ENCODE measurements around the gene RBP3. TPM values are rescaled to one million over a fixed set of nuclear protein-coding genes. Genes with fewer than 3 reads are reported as not detected.

RBP3 gene
- total and polyA plus RNA-seq, 2 donors from 2014 or later: not detected

GRCh38 chr10:47336387-47337134 is 11.6 kb upstream of the RBP3 start:
- no peaks in the 10 kb centered on the region for H3K9me3 ChIP-seq (ENCODE audit: control insufficient read depth in 2 of 3, insufficient read depth in 1 of 3, low read length in 3 of 3)
- FAIRE-seq: no peak
- H3K4me3 ChIP-seq (ENCODE audit: low read length in 3 of 3): no peak overlapping the region
- no peak for TF ChIP-seq CTCF (IDR thresholded peaks at IDR 0.05; ENCODE audit: borderline replicate concordance, extremely low read depth, insufficient read depth)
- no peaks in the 10 kb centered on the region for H3K27me3 ChIP-seq (ENCODE audit: control insufficient read depth, insufficient read depth, low read length)
- no peaks in the 10 kb centered on the region for H3K36me3 ChIP-seq (ENCODE audit: control insufficient read depth in 2 of 3, insufficient read depth in 3 of 3, low read length in 3 of 3)
- no peak overlapping the region for H3K9ac ChIP-seq (ENCODE audit: low read length in 3 of 3)
- DNase-seq: peak in 1 of 5 donors; percentile 55
- intact Hi-C loops (cut with DNase I): no loop called here
- no peak overlapping the region for H3K27ac ChIP-seq (ENCODE audit: low read depth in 2 of 2, low read length in 2 of 2)
- H3K4me1 ChIP-seq (ENCODE audit: control insufficient read depth in 2 of 3, insufficient read depth in 2 of 3, low read depth in 1 of 3, low read length in 3 of 3): no peaks in the 10 kb centered on the region

GRCh38 chr10:47337310-47337709 is 10.9 kb upstream of the RBP3 start:
- Histone ChIP-seq H3K9ac (ENCODE audit: low read length in 3 of 3) (no peak overlapping the region), H3K27me3 (ENCODE audit: control insufficient read depth, insufficient read depth, low read length) (no peaks in the 10 kb centered on the region), H3K27ac (ENCODE audit: low read depth in 2 of 2, low read length in 2 of 2) (no peak overlapping the region), H3K9me3 (ENCODE audit: control insufficient read depth in 2 of 3, insufficient read depth in 1 of 3, low read length in 3 of 3) (no peaks in the 10 kb centered on the region), H3K36me3 (ENCODE audit: control insufficient read depth in 2 of 3, insufficient read depth in 3 of 3, low read length in 3 of 3) (no peaks in the 10 kb centered on the region), H3K4me1 (ENCODE audit: control insufficient read depth in 2 of 3, insufficient read depth in 2 of 3, low read depth in 1 of 3, low read length in 3 of 3) (no peaks in the 10 kb centered on the region), H3K4me3 (ENCODE audit: low read length in 3 of 3) (no peak overlapping the region)
- FAIRE-seq (no peak), DNase-seq (no peak)
- TF ChIP-seq CTCF (IDR thresholded peaks at IDR 0.05; ENCODE audit: borderline replicate concordance, extremely low read depth, insufficient read depth): no peak
- intact Hi-C loops (cut with DNase I): no loop called here

GRCh38 chr10:47339186-47339735 is 8.9 kb upstream of the RBP3 start:
- intact Hi-C loops (cut with DNase I): no loop called here

More at GRCh38 chr10:47339186-47339735, 8.9 kb upstream of the RBP3 start:
- no peaks in the 10 kb centered on the region for H3K27me3 ChIP-seq (ENCODE audit: control insufficient read depth, insufficient read depth, low read length)
- no peaks in the 10 kb centered on the region for H3K9me3 ChIP-seq (ENCODE audit: control insufficient read depth in 2 of 3, insufficient read depth in 1 of 3, low read length in 3 of 3)
- FAIRE-seq: no peak
- H3K4me3 ChIP-seq (ENCODE audit: low read length in 3 of 3): no peak overlapping the region
- H3K9ac ChIP-seq (ENCODE audit: low read length in 3 of 3): no peak overlapping the region
- H3K4me1 ChIP-seq (ENCODE audit: control insufficient read depth in 2 of 3, insufficient read depth in 2 of 3, low read depth in 1 of 3, low read length in 3 of 3): no peaks in the 10 kb centered on the region
- no peaks in the 10 kb centered on the region for H3K36me3 ChIP-seq (ENCODE audit: control insufficient read depth in 2 of 3, insufficient read depth in 3 of 3, low read length in 3 of 3)
- peak in 1 of 5 donors; percentile 32 for DNase-seq
- no peak for TF ChIP-seq CTCF (IDR thresholded peaks at IDR 0.05; ENCODE audit: borderline replicate concordance, extremely low read depth, insufficient read depth)
- H3K27ac ChIP-seq (ENCODE audit: low read depth in 2 of 2, low read length in 2 of 2): no peak overlapping the region

All from kidney (tissue), 14 donors.